WTC11 (cell line): ENCODE measurements around the gene RPP38. TPM values are rescaled to one million over a fixed set of nuclear protein-coding genes. Genes with fewer than 3 reads are reported as not detected.

Experiments
- ATAC-seq: fragments of 200-7000 bp; cut with Tn5 transposase; 2 replicates; pipeline ENCODE4 v1.10.0; 2021; ENCODE audit warnings: mild to moderate bottlenecking, moderate library complexity
- CTCF ChIA-PET: fragments of 300-600 bp; sonication (Branson Sonifier 250); formaldehyde crosslinking; loops from one replicate; lab custom pipeline; 2021; ENCODE audit warnings: antibody characterized with exemption; lab: Charles Lee
- POLR2A ChIA-PET: fragments of 350-600 bp; sonication (Branson Sonifier 250); formaldehyde crosslinking; loops from one replicate; lab custom pipeline; 2021; ENCODE audit warnings: antibody characterized with exemption; lab: Charles Lee
- DNase-seq: peaks from one replicate; pipeline ENCODE4 v3.0.0; 2021; ENCODE audit warnings: low spot score
- H3K27ac Mint-ChIP-seq: 2 replicates; pipeline ENCODE4 v1.8.0; 2021; ENCODE audit warnings: mixed read lengths
- H3K27me3 Mint-ChIP-seq: 2 replicates; pipeline ENCODE4 v1.8.0; 2021; ENCODE audit warnings: low read depth, mild to moderate bottlenecking, moderate library complexity, mixed read lengths
- H3K36me3 Mint-ChIP-seq: 2 replicates; pipeline ENCODE4 v1.8.0; 2021; ENCODE audit warnings: mixed read lengths
- H3K4me1 Mint-ChIP-seq: 2 replicates; pipeline ENCODE4 v1.8.0; 2022; ENCODE audit warnings: mixed read lengths
- H3K4me3 Mint-ChIP-seq: 2 replicates; pipeline ENCODE4 v1.8.0; 2021; ENCODE audit warnings: mild to moderate bottlenecking, moderate library complexity, mixed read lengths
- H3K9me3 Mint-ChIP-seq: 2 replicates; pipeline ENCODE4 v1.8.0; 2021; ENCODE audit warnings: mixed read lengths
- ATF2 ChIP-seq: sonication (generic); formaldehyde crosslinking; IDR thresholded peaks from 2 replicates; pipeline ENCODE4 v1.8.1; 2022; ENCODE audit warnings: low read depth, missing genetic modification reagents, borderline replicate concordance
- E2F4 ChIP-seq: sonication (generic); formaldehyde crosslinking; IDR thresholded peaks from 2 replicates; pipeline ENCODE4 v1.8.1; 2022; ENCODE audit warnings: low read depth, mild to moderate bottlenecking, moderate library complexity, missing genetic modification reagents, borderline replicate concordance
- ESRRA ChIP-seq: sonication (generic); formaldehyde crosslinking; IDR thresholded peaks from 2 replicates; pipeline ENCODE4 v1.8.1; 2022; ENCODE audit warnings: mild to moderate bottlenecking, missing genetic modification reagents, borderline replicate concordance
- MYBL2 ChIP-seq: sonication (generic); formaldehyde crosslinking; IDR thresholded peaks from 2 replicates; pipeline ENCODE4 v1.8.1; 2023; ENCODE audit warnings: mild to moderate bottlenecking, moderate library complexity, missing genetic modification reagents
- NFYB ChIP-seq: sonication (generic); formaldehyde crosslinking; conservative IDR thresholded peaks from 2 replicates; pipeline ENCODE4 v1.8.0; 2022; ENCODE audit warnings: low read depth, missing genetic modification reagents
- NR3C1 ChIP-seq: sonication (generic); formaldehyde crosslinking; conservative IDR thresholded peaks from 2 replicates; pipeline ENCODE4 v1.8.1; 2023; ENCODE audit warnings: low read depth, mild to moderate bottlenecking, missing genetic modification reagents
- RORB ChIP-seq: fragments of 250-450 bp; sonication (Bioruptor Pico); IDR thresholded peaks from 2 replicates; pipeline ENCODE4 v1.9.0; 2021; ENCODE audit warnings: mild to moderate bottlenecking
- ZNF425 ChIP-seq: fragments of 250-450 bp; sonication (Bioruptor Pico); conservative IDR thresholded peaks from 2 replicates; pipeline ENCODE4 v1.9.0; 2021; ENCODE audit warnings: mild to moderate bottlenecking
- total RNA-seq: library from RNA; stranded (reverse); gene quantifications from 3 replicates; pipeline ENCODE4 v1.2.3, GENCODE V29; 2021
- TF ChIP-seq, protein P1 (sequence below): sonication (generic); formaldehyde crosslinking; conservative IDR thresholded peaks from 2 replicates; pipeline ENCODE4 v1.8.1; 2023; ENCODE audit warnings: mild to moderate bottlenecking, low read depth, missing genetic modification reagents, moderate library complexity
- TF ChIP-seq, protein P2 (sequence below): sonication (generic); formaldehyde crosslinking; IDR thresholded peaks from 2 replicates; pipeline ENCODE4 v1.8.1; 2023; ENCODE audit warnings: mild to moderate bottlenecking, moderate library complexity, missing genetic modification reagents
- TF ChIP-seq, protein P3 (sequence below): fragments of 200-600 bp; IDR thresholded peaks from 2 replicates; pipeline ENCODE4 v1.8.0; 2022; ENCODE audit warnings: antibody characterized with exemption
- TF ChIP-seq, protein P4 (sequence below): sonication (generic); formaldehyde crosslinking; IDR thresholded peaks from 2 replicates; pipeline ENCODE4 v1.8.1; 2023; ENCODE audit warnings: mild to moderate bottlenecking, missing genetic modification reagents, borderline replicate concordance

RPP38 gene
- total RNA-seq, 1 experiment from 2014 or later, result 20.9 TPM

GRCh38 chr10:15052121-15052520 is 45.0 kb upstream of the RPP38 start:
- ATAC-seq (no peak), DNase-seq (no peak)
- CTCF ChIA-PET, result no interaction called here
- no peak overlapping the region for H3K27ac Mint-ChIP-seq
- H3K27me3 Mint-ChIP-seq, result no peaks in the 10 kb centered on the region
- no peak overlapping the region for H3K4me3 Mint-ChIP-seq
- no peaks in the 10 kb centered on the region for H3K4me1 Mint-ChIP-seq
- no peaks in the 10 kb centered on the region for H3K9me3 Mint-ChIP-seq
- TF ChIP-seq NR3C1 (CRISPR knock-in tag), result no peak
- no peak for TF ChIP-seq RORB (CRISPR knock-in tag)
- TF ChIP-seq ATF2 (CRISPR knock-in tag), result no peak
- POLR2A ChIA-PET, result no interaction called here
- no peaks in the 10 kb centered on the region for H3K36me3 Mint-ChIP-seq

GRCh38 chr10:15053061-15053460 is 44.1 kb upstream of the RPP38 start:
- DNase-seq, result no peak
- no peaks in the 10 kb centered on the region for H3K27me3 Mint-ChIP-seq
- POLR2A ChIA-PET, result no interaction called here

More at GRCh38 chr10:15053061-15053460, 44.1 kb upstream of the RPP38 start:
- no peak overlapping the region for H3K27ac Mint-ChIP-seq
- H3K36me3 Mint-ChIP-seq, result no peaks in the 10 kb centered on the region
- TF ChIP-seq, protein P1, sequence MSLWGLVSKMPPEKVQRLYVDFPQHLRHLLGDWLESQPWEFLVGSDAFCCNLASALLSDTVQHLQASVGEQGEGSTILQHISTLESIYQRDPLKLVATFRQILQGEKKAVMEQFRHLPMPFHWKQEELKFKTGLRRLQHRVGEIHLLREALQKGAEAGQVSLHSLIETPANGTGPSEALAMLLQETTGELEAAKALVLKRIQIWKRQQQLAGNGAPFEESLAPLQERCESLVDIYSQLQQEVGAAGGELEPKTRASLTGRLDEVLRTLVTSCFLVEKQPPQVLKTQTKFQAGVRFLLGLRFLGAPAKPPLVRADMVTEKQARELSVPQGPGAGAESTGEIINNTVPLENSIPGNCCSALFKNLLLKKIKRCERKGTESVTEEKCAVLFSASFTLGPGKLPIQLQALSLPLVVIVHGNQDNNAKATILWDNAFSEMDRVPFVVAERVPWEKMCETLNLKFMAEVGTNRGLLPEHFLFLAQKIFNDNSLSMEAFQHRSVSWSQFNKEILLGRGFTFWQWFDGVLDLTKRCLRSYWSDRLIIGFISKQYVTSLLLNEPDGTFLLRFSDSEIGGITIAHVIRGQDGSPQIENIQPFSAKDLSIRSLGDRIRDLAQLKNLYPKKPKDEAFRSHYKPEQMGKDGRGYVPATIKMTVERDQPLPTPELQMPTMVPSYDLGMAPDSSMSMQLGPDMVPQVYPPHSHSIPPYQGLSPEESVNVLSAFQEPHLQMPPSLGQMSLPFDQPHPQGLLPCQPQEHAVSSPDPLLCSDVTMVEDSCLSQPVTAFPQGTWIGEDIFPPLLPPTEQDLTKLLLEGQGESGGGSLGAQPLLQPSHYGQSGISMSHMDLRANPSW (CRISPR knock-in tag), result no peak
- TF ChIP-seq, protein P2, sequence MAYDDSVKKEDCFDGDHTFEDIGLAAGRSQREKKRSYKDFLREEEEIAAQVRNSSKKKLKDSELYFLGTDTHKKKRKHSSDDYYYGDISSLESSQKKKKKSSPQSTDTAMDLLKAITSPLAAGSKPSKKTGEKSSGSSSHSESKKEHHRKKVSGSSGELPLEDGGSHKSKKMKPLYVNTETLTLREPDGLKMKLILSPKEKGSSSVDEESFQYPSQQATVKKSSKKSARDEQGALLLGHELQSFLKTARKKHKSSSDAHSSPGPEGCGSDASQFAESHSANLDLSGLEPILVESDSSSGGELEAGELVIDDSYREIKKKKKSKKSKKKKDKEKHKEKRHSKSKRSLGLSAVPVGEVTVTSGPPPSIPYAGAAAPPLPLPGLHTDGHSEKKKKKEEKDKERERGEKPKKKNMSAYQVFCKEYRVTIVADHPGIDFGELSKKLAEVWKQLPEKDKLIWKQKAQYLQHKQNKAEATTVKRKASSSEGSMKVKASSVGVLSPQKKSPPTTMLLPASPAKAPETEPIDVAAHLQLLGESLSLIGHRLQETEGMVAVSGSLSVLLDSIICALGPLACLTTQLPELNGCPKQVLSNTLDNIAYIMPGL (CRISPR knock-in tag), result no peak
- TF ChIP-seq ESRRA (CRISPR knock-in tag), result no peak
- TF ChIP-seq ZNF425 (CRISPR knock-in tag), result no peak
- no peak for TF ChIP-seq NFYB (CRISPR knock-in tag)
- TF ChIP-seq, protein P3, sequence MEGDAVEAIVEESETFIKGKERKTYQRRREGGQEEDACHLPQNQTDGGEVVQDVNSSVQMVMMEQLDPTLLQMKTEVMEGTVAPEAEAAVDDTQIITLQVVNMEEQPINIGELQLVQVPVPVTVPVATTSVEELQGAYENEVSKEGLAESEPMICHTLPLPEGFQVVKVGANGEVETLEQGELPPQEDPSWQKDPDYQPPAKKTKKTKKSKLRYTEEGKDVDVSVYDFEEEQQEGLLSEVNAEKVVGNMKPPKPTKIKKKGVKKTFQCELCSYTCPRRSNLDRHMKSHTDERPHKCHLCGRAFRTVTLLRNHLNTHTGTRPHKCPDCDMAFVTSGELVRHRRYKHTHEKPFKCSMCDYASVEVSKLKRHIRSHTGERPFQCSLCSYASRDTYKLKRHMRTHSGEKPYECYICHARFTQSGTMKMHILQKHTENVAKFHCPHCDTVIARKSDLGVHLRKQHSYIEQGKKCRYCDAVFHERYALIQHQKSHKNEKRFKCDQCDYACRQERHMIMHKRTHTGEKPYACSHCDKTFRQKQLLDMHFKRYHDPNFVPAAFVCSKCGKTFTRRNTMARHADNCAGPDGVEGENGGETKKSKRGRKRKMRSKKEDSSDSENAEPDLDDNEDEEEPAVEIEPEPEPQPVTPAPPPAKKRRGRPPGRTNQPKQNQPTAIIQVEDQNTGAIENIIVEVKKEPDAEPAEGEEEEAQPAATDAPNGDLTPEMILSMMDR, result no peak
- no peak for TF ChIP-seq E2F4 (CRISPR knock-in tag)
- no peak for TF ChIP-seq MYBL2
- TF ChIP-seq, protein P4, sequence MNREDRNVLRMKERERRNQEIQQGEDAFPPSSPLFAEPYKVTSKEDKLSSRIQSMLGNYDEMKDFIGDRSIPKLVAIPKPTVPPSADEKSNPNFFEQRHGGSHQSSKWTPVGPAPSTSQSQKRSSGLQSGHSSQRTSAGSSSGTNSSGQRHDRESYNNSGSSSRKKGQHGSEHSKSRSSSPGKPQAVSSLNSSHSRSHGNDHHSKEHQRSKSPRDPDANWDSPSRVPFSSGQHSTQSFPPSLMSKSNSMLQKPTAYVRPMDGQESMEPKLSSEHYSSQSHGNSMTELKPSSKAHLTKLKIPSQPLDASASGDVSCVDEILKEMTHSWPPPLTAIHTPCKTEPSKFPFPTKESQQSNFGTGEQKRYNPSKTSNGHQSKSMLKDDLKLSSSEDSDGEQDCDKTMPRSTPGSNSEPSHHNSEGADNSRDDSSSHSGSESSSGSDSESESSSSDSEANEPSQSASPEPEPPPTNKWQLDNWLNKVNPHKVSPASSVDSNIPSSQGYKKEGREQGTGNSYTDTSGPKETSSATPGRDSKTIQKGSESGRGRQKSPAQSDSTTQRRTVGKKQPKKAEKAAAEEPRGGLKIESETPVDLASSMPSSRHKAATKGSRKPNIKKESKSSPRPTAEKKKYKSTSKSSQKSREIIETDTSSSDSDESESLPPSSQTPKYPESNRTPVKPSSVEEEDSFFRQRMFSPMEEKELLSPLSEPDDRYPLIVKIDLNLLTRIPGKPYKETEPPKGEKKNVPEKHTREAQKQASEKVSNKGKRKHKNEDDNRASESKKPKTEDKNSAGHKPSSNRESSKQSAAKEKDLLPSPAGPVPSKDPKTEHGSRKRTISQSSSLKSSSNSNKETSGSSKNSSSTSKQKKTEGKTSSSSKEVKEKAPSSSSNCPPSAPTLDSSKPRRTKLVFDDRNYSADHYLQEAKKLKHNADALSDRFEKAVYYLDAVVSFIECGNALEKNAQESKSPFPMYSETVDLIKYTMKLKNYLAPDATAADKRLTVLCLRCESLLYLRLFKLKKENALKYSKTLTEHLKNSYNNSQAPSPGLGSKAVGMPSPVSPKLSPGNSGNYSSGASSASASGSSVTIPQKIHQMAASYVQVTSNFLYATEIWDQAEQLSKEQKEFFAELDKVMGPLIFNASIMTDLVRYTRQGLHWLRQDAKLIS (CRISPR knock-in tag), result no peak
- H3K4me1 Mint-ChIP-seq, result no peaks in the 10 kb centered on the region
- H3K4me3 Mint-ChIP-seq, result no peak overlapping the region
- H3K9me3 Mint-ChIP-seq, result no peaks in the 10 kb centered on the region
- CTCF ChIA-PET, result no interaction called here
- no peak for ATAC-seq
